ES-I3 (cell line): ENCODE data around the gene RSRC1.
"Not testable (repeated sequence)": the region's sequence is repeated elsewhere in the genome, so short reads cannot be mapped to it uniquely, and the experiment has no call there.

Experiments used
- H3K36me3 ChIP-seq: 2 replicates; pipeline ENCODE4 v1.6.1; 2013; ENCODE audit warnings: mild to moderate bottlenecking, low read length, control low read depth, moderate library complexity; ENCODE audit not compliant: insufficient read depth
- H3K4me1 ChIP-seq: 2 replicates; pipeline ENCODE4 v1.6.1; 2013; ENCODE audit warnings: mild to moderate bottlenecking, control low read depth, low read length; ENCODE audit not compliant: insufficient read depth
- H3K9ac ChIP-seq: 2 replicates; pipeline ENCODE4 v1.6.1; 2013; ENCODE audit warnings: low read depth, mild to moderate bottlenecking, low read length, moderate library complexity
- H3K9me3 ChIP-seq: 2 replicates; pipeline ENCODE4 v1.6.1; 2013; ENCODE audit warnings: mild to moderate bottlenecking, low read length, moderate library complexity; ENCODE audit not compliant: control insufficient read depth, insufficient read depth

The RSRC1 gene

DNA sequence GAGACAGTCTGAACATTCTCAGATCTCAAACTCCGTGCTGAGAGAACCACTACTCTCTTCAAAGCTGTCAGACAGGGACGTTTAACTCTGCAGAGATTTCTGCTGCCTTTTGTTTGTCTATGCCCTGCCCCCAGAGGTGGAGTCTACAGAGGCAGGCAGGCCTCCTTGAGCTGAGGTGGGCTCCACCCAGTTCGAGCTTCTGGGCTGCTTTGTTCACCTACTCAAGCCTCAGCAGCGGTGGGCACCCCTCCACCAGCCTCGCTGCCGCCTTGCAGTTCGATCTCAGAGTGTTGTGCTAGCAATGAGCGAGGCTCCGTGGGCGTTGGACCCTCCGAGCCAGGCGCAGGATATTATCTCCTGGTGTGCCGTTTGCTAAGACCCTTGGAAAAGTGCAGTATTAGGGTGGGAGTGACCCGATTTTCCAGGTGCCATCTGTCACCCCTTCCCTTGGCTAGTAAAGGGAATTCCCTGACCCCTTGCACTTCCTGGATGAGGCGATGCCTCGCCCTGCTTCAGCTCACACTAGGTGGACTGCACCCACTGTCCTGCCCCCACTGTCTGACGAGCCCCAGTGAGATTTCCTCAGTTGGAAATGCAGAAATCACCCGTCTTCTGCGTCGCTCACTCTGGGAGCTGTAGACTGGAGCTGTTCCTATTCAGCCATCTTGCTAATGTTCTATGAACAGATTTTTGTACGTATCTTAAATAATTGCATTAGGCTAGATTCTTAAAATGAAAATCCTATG lies 220.0 kb downstream of the RSRC1 start:
- not testable (repeated sequence) for H3K4me1 ChIP-seq, H3K9me3 ChIP-seq, H3K36me3 ChIP-seq
- peak overlapping the region; percentile 47 for H3K9ac ChIP-seq

DNA sequence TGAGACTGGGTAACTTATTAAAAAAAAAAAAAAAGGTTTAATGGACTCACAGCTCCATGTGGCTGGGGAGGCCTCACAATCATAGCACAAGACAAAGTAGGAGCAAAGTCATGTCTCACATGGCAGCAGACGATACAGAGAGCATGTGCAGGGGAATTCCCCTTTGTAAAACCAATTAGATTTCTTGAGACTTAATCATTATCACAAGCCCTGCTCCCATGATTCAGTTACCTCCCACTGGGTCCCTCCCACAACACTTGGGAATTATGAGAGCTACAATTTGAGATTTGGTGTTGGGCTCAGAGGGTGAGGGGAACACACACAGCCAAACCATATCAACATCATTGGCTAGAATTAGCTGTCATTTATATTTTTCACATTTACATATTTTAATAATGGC lies 221.0 kb downstream of the RSRC1 start:
- H3K9ac ChIP-seq: no peak overlapping the region

DNA sequence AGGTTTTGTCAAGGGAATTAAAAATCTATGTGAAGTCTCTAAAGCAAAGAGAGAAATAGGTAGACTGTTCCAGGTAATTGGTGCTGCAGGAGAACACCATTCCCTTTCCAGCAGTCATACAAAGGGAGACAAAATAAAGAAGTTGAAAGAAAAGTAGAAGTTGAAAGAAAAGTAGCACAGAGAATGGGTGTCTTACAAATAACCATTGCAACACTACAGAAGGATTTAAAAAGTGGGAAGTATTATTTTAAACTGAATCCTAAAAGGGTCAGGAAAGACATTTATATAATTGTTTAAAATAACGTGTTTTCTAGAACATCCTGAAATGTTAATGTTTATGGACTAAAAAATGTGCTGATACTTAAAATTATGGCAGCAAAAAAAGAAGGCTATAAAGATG lies 223.8 kb downstream of the RSRC1 start:
- H3K4me1 ChIP-seq: no peaks in the 10 kb centered on the region; the same call in 1 of the 2 replicates

More for the DNA sequence above, 221.0 kb downstream of the RSRC1 start:
- H3K9me3 ChIP-seq: no peaks in the 10 kb centered on the region
- H3K36me3 ChIP-seq: no peaks in the 10 kb centered on the region
- H3K4me1 ChIP-seq: no peaks in the 10 kb centered on the region; the same call in 1 of the 2 replicates

DNA sequence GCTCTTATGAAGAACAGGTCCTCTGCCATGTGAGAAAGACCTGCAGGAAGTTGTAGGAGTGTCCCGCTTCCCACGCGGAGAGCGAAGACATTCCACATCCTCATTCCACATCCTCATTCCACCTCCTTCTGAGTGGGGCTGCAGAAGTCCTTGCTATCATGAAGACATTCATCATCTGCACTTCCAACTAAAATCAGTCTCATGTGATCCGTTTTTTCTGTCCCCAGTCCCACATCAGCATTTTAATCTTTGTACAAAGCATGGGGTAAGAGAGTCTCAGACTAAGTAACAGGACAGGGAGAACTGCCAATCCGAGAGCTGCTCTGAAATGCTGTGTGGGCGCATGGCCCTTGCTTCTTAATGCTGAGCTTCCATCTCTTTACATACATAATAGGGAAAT lies 227.2 kb downstream of the RSRC1 start:
- no peak overlapping the region for H3K9ac ChIP-seq
- H3K4me1 ChIP-seq: no peaks in the 10 kb centered on the region; the same call in 1 of the 2 replicates
- no peaks in the 10 kb centered on the region for H3K9me3 ChIP-seq
- no peaks in the 10 kb centered on the region for H3K36me3 ChIP-seq

More for the DNA sequence above, 223.8 kb downstream of the RSRC1 start:
- Histone ChIP-seq H3K9me3 (no peaks in the 10 kb centered on the region), H3K9ac (no peak overlapping the region), H3K36me3 (no peaks in the 10 kb centered on the region)

DNA sequence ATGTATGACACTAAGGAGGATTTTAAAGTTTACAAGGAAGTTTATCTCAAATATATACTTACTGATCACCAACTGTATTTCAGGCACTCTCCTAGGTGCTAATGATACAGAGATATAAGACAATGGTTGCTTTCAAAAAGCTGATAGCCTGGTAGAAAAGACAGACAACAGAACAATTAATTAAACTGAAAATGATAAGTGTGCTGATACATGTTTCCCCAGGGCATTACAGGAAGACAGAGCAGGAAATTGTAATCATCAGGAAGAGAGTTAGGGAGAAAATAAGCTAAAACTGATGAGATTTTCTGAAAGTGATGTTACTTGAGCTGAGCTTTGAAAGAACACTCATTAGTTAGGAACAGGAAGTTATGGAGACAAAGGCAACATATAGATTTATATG lies 229.7 kb downstream of the RSRC1 start:
- Histone ChIP-seq H3K9ac (no peak overlapping the region), H3K9me3 (no peaks in the 10 kb centered on the region), H3K4me1 (no peaks in the 10 kb centered on the region; the same call in 1 of the 2 replicates), H3K36me3 (no peaks in the 10 kb centered on the region)

DNA sequence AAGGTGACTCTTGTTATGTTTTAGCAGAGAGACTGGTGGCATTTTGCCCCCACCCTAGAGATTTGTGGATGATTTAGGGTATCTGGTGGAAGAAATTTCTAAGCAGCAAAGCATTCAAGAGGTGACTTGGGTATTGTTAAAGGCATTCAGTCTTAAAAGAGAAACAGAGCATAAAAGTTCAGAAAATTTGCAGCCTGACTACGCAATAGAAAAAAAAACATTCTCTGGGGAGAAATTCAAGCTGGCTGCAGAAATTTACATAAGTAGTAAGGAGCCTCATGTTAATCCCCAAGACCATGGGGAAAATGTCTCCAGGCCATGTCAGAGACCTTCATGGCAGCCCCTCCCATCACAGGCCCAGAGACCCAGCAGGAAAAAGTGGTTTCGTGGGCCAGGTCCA lies 231.1 kb downstream of the RSRC1 start:
- not testable (repeated sequence) for H3K9ac ChIP-seq, H3K9me3 ChIP-seq, H3K4me1 ChIP-seq, H3K36me3 ChIP-seq

DNA sequence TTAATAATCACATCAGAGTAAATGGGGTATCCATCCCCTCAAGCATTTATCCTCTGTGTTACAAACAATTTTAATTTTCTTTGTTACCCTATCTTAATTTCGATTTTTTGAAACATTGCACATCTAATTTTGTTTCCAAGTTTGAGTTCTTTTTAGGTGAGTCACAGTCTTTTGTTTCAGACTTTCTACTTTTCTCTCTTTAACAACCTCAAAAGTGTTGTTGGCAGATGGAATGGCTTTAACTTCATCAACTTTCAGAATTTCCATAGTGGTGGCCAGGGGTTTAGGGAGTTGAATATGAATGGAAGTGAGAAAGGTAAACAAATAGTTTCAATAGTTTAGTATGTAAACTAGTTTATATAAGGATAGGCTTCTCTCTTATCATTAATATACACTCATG lies 238.1 kb downstream of the RSRC1 start:
- no peak overlapping the region for H3K9ac ChIP-seq
- no peaks in the 10 kb centered on the region for H3K9me3 ChIP-seq
- H3K4me1 ChIP-seq: no peaks in the 10 kb centered on the region
- H3K36me3 ChIP-seq: no peaks in the 10 kb centered on the region

DNA sequence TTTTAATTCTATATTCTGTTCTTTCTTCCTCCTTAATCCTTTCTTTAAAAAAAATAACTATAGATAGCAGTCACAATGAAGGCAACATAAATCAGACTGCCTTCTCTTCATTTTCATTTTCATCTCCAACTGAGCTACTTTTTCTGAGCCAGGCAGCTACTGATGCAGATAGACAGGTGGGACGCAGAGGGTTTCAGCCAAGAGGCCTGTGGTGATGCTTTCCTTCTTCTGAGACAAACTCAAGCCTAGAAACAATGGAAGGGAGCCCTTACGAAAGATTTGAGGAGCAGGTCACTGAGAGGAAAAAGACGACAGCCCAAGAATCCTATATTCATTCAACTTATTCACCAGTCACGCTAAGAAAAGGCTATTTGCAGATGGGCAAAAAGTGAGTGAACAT lies 241.1 kb downstream of the RSRC1 start:
- no peak overlapping the region for H3K9ac ChIP-seq
- no peaks in the 10 kb centered on the region for H3K9me3 ChIP-seq
- no peaks in the 10 kb centered on the region for H3K36me3 ChIP-seq
- no peaks in the 10 kb centered on the region for H3K4me1 ChIP-seq

DNA sequence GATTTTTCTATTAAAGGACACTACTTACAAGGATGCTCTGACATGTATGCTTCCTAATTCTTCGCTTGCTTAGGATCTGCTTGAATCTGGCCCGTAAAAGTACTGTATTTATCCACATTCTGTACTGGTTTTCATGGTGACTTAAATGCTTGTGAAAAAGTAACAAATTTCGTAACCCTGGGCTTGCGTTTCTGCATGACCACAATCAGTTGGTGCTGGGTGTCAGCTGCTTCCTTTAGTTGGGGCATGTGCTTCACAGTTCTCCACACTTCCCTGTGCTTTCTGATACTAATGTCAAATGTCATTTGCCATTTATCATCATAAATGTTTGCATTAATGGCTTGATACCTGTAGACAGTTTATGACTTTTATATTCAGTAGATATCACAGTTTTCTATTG lies 242.7 kb downstream of the RSRC1 start:
- Histone ChIP-seq H3K9me3 (no peaks in the 10 kb centered on the region), H3K36me3 (no peaks in the 10 kb centered on the region), H3K4me1 (no peaks in the 10 kb centered on the region), H3K9ac (no peak overlapping the region)

DNA sequence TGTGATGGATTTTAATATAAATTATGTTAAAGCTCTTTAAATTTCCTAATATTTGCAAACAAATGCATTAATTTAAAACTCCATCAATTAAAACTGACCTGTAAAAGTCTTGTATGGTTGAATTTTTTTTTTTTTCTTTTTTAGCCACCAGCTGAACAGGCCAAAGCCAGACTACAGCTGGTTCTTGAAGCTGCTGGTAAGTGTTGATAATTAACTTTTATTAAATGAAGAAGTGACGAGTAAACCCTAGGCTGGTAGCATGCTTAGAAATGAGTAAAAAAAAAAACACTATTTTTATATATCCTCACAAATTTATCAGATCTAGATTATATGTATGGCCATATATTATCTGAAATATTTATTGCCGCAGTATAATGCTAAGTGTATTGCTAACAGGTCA lies 244.8 kb downstream of the RSRC1 start:
- Histone ChIP-seq H3K4me1 (no peaks in the 10 kb centered on the region), H3K9ac (no peak overlapping the region), H3K36me3 (no peaks in the 10 kb centered on the region), H3K9me3 (no peaks in the 10 kb centered on the region)

DNA sequence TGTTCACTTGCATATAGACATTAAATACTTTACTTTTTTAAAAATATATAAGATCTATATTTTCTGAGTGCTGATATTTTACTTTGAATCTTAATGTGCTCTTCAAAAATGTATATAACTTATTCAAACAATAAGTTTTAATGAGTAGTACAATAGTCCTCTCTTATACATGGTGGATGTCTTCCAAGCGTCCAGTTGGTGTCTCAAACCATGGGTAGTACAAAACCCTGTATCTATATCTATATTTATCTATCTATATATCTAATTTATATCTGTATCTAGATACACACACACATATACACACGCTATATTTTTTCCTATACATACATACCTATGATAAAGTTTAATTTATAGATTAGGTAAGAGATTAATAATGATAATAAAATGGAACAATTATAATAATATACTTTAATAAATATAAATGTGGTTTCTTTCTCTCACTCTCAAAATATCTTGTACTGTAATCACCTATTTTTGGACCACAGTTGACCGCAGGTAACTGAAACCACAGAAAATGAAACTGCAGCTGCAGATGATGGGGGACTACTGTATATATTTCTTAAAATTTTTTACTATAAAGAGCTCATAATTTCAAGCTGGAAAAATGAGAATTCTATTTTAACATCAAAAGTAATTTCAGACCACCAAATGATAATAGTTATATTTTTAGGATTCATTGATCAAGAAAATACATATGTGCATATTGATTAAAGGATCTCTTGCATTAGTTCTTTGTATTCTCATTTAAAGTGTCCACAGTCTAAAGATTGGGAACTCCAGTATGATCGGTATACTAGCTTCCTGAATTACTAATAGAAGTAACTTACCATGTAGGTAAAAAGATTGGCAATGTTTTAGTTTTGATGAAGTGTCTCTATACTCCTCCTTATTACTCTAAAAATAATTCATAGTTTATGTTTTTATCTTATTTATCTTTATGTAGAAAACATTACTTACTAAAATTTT lies 246.0 kb downstream of the RSRC1 start:
- Histone ChIP-seq H3K36me3 (no peaks in the 10 kb centered on the region), H3K4me1 (no peaks in the 10 kb centered on the region), H3K9ac (no peak overlapping the region), H3K9me3 (no peaks in the 10 kb centered on the region)

DNA sequence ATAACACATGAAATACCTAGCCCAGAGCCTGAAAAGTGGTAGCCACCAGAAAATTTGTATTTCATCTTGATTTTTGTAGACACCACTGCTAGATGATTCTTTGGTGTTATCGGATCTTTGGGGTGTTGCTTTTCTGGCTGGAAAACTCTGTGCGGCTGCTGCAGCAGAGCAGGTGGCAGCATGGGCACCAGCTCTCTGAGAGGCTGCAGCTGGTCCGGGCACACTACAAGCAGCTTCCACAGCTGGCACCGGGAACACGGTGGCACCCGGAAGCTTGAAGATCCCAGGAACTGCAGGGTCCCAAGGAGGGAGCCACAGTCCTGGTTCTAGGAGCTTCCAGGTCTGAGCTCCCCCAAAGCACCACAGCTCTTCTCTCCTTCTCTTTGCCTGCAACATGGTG lies 249.4 kb downstream of the RSRC1 start:
- H3K4me1 ChIP-seq: no peaks in the 10 kb centered on the region
- no peaks in the 10 kb centered on the region for H3K36me3 ChIP-seq
- H3K9ac ChIP-seq: no peak overlapping the region
- no peaks in the 10 kb centered on the region for H3K9me3 ChIP-seq

DNA sequence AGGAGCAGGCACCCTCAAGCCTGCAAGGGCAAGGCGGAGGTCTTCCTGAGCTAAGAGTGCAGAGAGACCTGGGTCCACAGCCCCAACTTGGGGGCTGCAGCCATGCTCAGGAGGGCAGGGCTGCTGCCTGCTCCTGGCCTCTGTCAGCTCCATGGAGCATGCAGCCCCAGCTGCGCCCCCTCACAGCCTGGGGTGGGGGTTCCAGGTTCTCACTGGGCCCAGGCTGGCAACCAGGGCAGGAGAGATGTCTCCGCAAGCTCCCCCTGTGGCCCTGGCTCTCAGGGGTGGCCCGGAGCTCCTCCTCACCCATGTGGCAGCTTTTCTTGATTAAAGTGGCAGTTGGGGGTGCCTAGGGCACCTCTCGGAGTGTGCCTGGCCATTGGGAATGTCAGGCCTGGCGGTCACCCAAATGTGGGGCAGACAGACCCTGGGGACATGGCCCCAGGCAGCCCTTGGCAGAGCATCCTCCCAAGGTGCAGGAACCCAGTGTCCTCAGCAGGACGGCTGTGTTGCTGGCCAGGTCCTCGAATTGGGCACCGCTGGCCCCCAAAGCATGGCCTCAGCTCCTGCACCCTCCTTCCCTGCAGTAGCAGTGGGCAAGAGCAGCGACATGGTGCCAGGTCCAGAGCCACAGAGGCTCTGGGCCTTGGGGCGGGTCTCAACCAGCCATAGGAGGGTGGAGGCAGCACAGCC lies 251.0 kb downstream of the RSRC1 start:
- H3K9ac ChIP-seq: no peak overlapping the region
- H3K36me3 ChIP-seq: no peaks in the 10 kb centered on the region
- H3K4me1 ChIP-seq: no peaks in the 10 kb centered on the region
- no peaks in the 10 kb centered on the region for H3K9me3 ChIP-seq

DNA sequence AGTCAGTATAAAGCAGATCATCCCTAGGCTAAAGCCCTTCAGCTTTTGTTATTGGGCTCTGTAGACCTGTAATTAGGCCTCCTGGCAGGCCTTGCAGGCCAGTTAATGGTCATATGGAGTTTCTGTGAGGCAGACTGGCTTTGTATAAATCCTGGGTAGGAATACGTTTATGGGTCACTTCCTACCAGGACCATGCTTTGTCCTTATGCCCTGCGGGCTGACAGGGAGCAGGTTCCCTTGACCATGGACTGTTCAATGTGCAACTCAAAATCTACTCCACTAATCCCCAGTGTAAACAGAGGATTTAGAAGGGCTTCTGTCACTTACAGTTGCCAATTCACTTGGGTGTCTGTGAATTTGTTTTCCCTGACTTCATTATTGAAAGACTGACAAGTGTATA lies 258.4 kb downstream of the RSRC1 start:
- H3K4me1 ChIP-seq: no peaks in the 10 kb centered on the region
- H3K36me3 ChIP-seq: no peaks in the 10 kb centered on the region
- no peak overlapping the region for H3K9ac ChIP-seq
- no peaks in the 10 kb centered on the region for H3K9me3 ChIP-seq
